ENCODE data around the gene CNNM1. TPM values are rescaled to one million over a fixed set of nuclear protein-coding genes. Genes with fewer than 3 reads are reported as not detected.

CNNM1 gene
- total RNA-seq, 1 donor from 2014 or later = not detected

- Histone ChIP-seq H3K9ac (ENCODE audit: low read depth in 1 of 3, low read length in 3 of 3) (no peak overlapping the region), H3K4me3 (ENCODE audit: low read length in 3 of 3) (no peak overlapping the region), H3K27me3 (ENCODE audit: control insufficient read depth in 3 of 3, insufficient read depth in 3 of 3, low read length in 3 of 3) (peaks cover 0 to 7% (median 2%) of the 10 kb centered on the region in 3 donors), H3K9me3 (ENCODE audit: control insufficient read depth in 3 of 3, low read length in 3 of 3) (no peaks in the 10 kb centered on the region), H3K27ac (ENCODE audit: low read depth, low read length) (no peak overlapping the region), H3K4me1 (ENCODE audit: control insufficient read depth in 3 of 3, insufficient read depth in 3 of 3, low read length in 3 of 3) (no peaks in the 10 kb centered on the region), H3K36me3 (ENCODE audit: control insufficient read depth in 3 of 3, insufficient read depth in 3 of 3, low read length in 3 of 3) (no peaks in the 10 kb centered on the region)
These were observed 15.6 kb downstream of the CNNM1 start for GRCh38 chr10:99344715-99345114.

- Histone ChIP-seq H3K9me3 (ENCODE audit: control insufficient read depth in 3 of 3, low read length in 3 of 3) (no peaks in the 10 kb centered on the region), H3K4me1 (ENCODE audit: control insufficient read depth in 3 of 3, insufficient read depth in 3 of 3, low read length in 3 of 3) (no peaks in the 10 kb centered on the region), H3K36me3 (ENCODE audit: control insufficient read depth in 3 of 3, insufficient read depth in 3 of 3, low read length in 3 of 3) (no peaks in the 10 kb centered on the region), H3K27me3 (ENCODE audit: control insufficient read depth in 3 of 3, insufficient read depth in 3 of 3, low read length in 3 of 3) (peaks cover 0 to 7% (median 2%) of the 10 kb centered on the region in 3 donors), H3K27ac (ENCODE audit: low read depth, low read length) (no peak overlapping the region), H3K4me3 (ENCODE audit: low read length in 3 of 3) (no peak overlapping the region), H3K9ac (ENCODE audit: low read depth in 1 of 3, low read length in 3 of 3) (no peak overlapping the region)
These were observed 16.2 kb downstream of the CNNM1 start for GRCh38 chr10:99345350-99345749.

- Histone ChIP-seq H3K27me3 (ENCODE audit: control insufficient read depth in 3 of 3, insufficient read depth in 3 of 3, low read length in 3 of 3) (peaks cover 0 to 7% (median 2%) of the 10 kb centered on the region in 3 donors), H3K9me3 (ENCODE audit: control insufficient read depth in 3 of 3, low read length in 3 of 3) (no peaks in the 10 kb centered on the region), H3K36me3 (ENCODE audit: control insufficient read depth in 3 of 3, insufficient read depth in 3 of 3, low read length in 3 of 3) (no peaks in the 10 kb centered on the region), H3K4me1 (ENCODE audit: control insufficient read depth in 3 of 3, insufficient read depth in 3 of 3, low read length in 3 of 3) (no peaks in the 10 kb centered on the region), H3K4me3 (ENCODE audit: low read length in 3 of 3) (no peak overlapping the region), H3K9ac (ENCODE audit: low read depth in 1 of 3, low read length in 3 of 3) (no peak overlapping the region), H3K27ac (ENCODE audit: low read depth, low read length) (no peak overlapping the region)
These were observed 17.1 kb downstream of the CNNM1 start for GRCh38 chr10:99346247-99346646.

- H3K27me3 ChIP-seq (ENCODE audit: control insufficient read depth in 3 of 3, insufficient read depth in 3 of 3, low read length in 3 of 3) = peaks cover 0 to 11% (median 0%) of the 10 kb centered on the region in 3 donors
- no peak overlapping the region for H3K4me3 ChIP-seq (ENCODE audit: low read length in 3 of 3)
- no peak overlapping the region for H3K9ac ChIP-seq (ENCODE audit: low read depth in 1 of 3, low read length in 3 of 3)
- no peaks in the 10 kb centered on the region for H3K4me1 ChIP-seq (ENCODE audit: control insufficient read depth in 3 of 3, insufficient read depth in 3 of 3, low read length in 3 of 3)
- H3K9me3 ChIP-seq (ENCODE audit: control insufficient read depth in 3 of 3, low read length in 3 of 3) = no peaks in the 10 kb centered on the region
- no peak overlapping the region for H3K27ac ChIP-seq (ENCODE audit: low read depth, low read length)
- no peaks in the 10 kb centered on the region for H3K36me3 ChIP-seq (ENCODE audit: control insufficient read depth in 3 of 3, insufficient read depth in 3 of 3, low read length in 3 of 3)
These were observed 18.5 kb downstream of the CNNM1 start for GRCh38 chr10:99347672-99348071.

- no peaks in the 10 kb centered on the region for H3K36me3 ChIP-seq (ENCODE audit: control insufficient read depth in 3 of 3, insufficient read depth in 3 of 3, low read length in 3 of 3)
- no peak overlapping the region for H3K4me3 ChIP-seq (ENCODE audit: low read length in 3 of 3)
- no peak overlapping the region for H3K9ac ChIP-seq (ENCODE audit: low read depth in 1 of 3, low read length in 3 of 3)
- peaks cover 0 to 6% (median 4%) of the 10 kb centered on the region in 3 donors for H3K27me3 ChIP-seq (ENCODE audit: control insufficient read depth in 3 of 3, insufficient read depth in 3 of 3, low read length in 3 of 3)
- H3K9me3 ChIP-seq (ENCODE audit: control insufficient read depth in 3 of 3, low read length in 3 of 3) = no peaks in the 10 kb centered on the region
- no peak overlapping the region for H3K27ac ChIP-seq (ENCODE audit: low read depth, low read length)
- no peaks in the 10 kb centered on the region for H3K4me1 ChIP-seq (ENCODE audit: control insufficient read depth in 3 of 3, insufficient read depth in 3 of 3, low read length in 3 of 3)
These were observed 24.0 kb downstream of the CNNM1 start for GRCh38 chr10:99353182-99353581.

GRCh38 chr10:99357691-99358090, 28.5 kb downstream of the CNNM1 start:
- Histone ChIP-seq H3K27me3 (ENCODE audit: control insufficient read depth in 3 of 3, insufficient read depth in 3 of 3, low read length in 3 of 3) (peaks cover 0 to 4% (median 2%) of the 10 kb centered on the region in 3 donors), H3K9ac (ENCODE audit: low read depth in 1 of 3, low read length in 3 of 3) (no peak overlapping the region), H3K4me1 (ENCODE audit: control insufficient read depth in 3 of 3, insufficient read depth in 3 of 3, low read length in 3 of 3) (no peaks in the 10 kb centered on the region), H3K9me3 (ENCODE audit: control insufficient read depth in 3 of 3, low read length in 3 of 3) (no peaks in the 10 kb centered on the region), H3K36me3 (ENCODE audit: control insufficient read depth in 3 of 3, insufficient read depth in 3 of 3, low read length in 3 of 3) (no peaks in the 10 kb centered on the region), H3K4me3 (ENCODE audit: low read length in 3 of 3) (no peak overlapping the region), H3K27ac (ENCODE audit: low read depth, low read length) (no peak overlapping the region)

GRCh38 chr10:99358101-99358500, 28.9 kb downstream of the CNNM1 start:
- Histone ChIP-seq H3K9ac (ENCODE audit: low read depth in 1 of 3, low read length in 3 of 3) (no peak overlapping the region), H3K4me3 (ENCODE audit: low read length in 3 of 3) (no peak overlapping the region), H3K9me3 (ENCODE audit: control insufficient read depth in 3 of 3, low read length in 3 of 3) (no peaks in the 10 kb centered on the region), H3K4me1 (ENCODE audit: control insufficient read depth in 3 of 3, insufficient read depth in 3 of 3, low read length in 3 of 3) (no peaks in the 10 kb centered on the region), H3K36me3 (ENCODE audit: control insufficient read depth in 3 of 3, insufficient read depth in 3 of 3, low read length in 3 of 3) (no peaks in the 10 kb centered on the region), H3K27ac (ENCODE audit: low read depth, low read length) (no peak overlapping the region), H3K27me3 (ENCODE audit: control insufficient read depth in 3 of 3, insufficient read depth in 3 of 3, low read length in 3 of 3) (peaks cover 0 to 3% (median 2%) of the 10 kb centered on the region in 3 donors)

GRCh38 chr10:99360934-99361333, 31.8 kb downstream of the CNNM1 start:
- no peaks in the 10 kb centered on the region for H3K36me3 ChIP-seq (ENCODE audit: control insufficient read depth in 3 of 3, insufficient read depth in 3 of 3, low read length in 3 of 3)
- H3K4me3 ChIP-seq (ENCODE audit: low read length in 3 of 3) = no peak overlapping the region
- no peaks in the 10 kb centered on the region for H3K9me3 ChIP-seq (ENCODE audit: control insufficient read depth in 3 of 3, low read length in 3 of 3)
- H3K27me3 ChIP-seq (ENCODE audit: control insufficient read depth in 3 of 3, insufficient read depth in 3 of 3, low read length in 3 of 3) = peaks cover 0 to 5% (median 3%) of the 10 kb centered on the region in 3 donors
- H3K27ac ChIP-seq (ENCODE audit: low read depth, low read length) = no peak overlapping the region
- H3K4me1 ChIP-seq (ENCODE audit: control insufficient read depth in 3 of 3, insufficient read depth in 3 of 3, low read length in 3 of 3) = no peaks in the 10 kb centered on the region
- H3K9ac ChIP-seq (ENCODE audit: low read depth in 1 of 3, low read length in 3 of 3) = no peak overlapping the region

- Histone ChIP-seq H3K4me1 (ENCODE audit: control insufficient read depth in 3 of 3, insufficient read depth in 3 of 3, low read length in 3 of 3) (no peaks in the 10 kb centered on the region), H3K9me3 (ENCODE audit: control insufficient read depth in 3 of 3, low read length in 3 of 3) (no peaks in the 10 kb centered on the region), H3K36me3 (ENCODE audit: control insufficient read depth in 3 of 3, insufficient read depth in 3 of 3, low read length in 3 of 3) (no peaks in the 10 kb centered on the region), H3K27me3 (ENCODE audit: control insufficient read depth in 3 of 3, insufficient read depth in 3 of 3, low read length in 3 of 3) (peaks cover 0 to 7% (median 3%) of the 10 kb centered on the region in 3 donors), H3K27ac (ENCODE audit: low read depth, low read length) (no peak overlapping the region), H3K4me3 (ENCODE audit: low read length in 3 of 3) (no peak overlapping the region), H3K9ac (ENCODE audit: low read depth in 1 of 3, low read length in 3 of 3) (no peak overlapping the region)
These were observed 35.0 kb downstream of the CNNM1 start for GRCh38 chr10:99364125-99364524.

- Histone ChIP-seq H3K27me3 (ENCODE audit: control insufficient read depth in 3 of 3, insufficient read depth in 3 of 3, low read length in 3 of 3) (peaks cover 0 to 7% (median 3%) of the 10 kb centered on the region in 3 donors), H3K9me3 (ENCODE audit: control insufficient read depth in 3 of 3, low read length in 3 of 3) (no peaks in the 10 kb centered on the region), H3K27ac (ENCODE audit: low read depth, low read length) (no peak overlapping the region), H3K9ac (ENCODE audit: low read depth in 1 of 3, low read length in 3 of 3) (no peak overlapping the region), H3K4me3 (ENCODE audit: low read length in 3 of 3) (no peak overlapping the region), H3K36me3 (ENCODE audit: control insufficient read depth in 3 of 3, insufficient read depth in 3 of 3, low read length in 3 of 3) (no peaks in the 10 kb centered on the region), H3K4me1 (ENCODE audit: control insufficient read depth in 3 of 3, insufficient read depth in 3 of 3, low read length in 3 of 3) (no peaks in the 10 kb centered on the region)
These were observed 36.2 kb downstream of the CNNM1 start for GRCh38 chr10:99365311-99365710.

GRCh38 chr10:99365736-99366135, 36.6 kb downstream of the CNNM1 start:
- H3K27me3 ChIP-seq (ENCODE audit: control insufficient read depth in 3 of 3, insufficient read depth in 3 of 3, low read length in 3 of 3) = peaks cover 0 to 7% (median 3%) of the 10 kb centered on the region in 3 donors
- H3K4me3 ChIP-seq (ENCODE audit: low read length in 3 of 3) = no peak overlapping the region
- no peak overlapping the region for H3K9ac ChIP-seq (ENCODE audit: low read depth in 1 of 3, low read length in 3 of 3)
- no peaks in the 10 kb centered on the region for H3K9me3 ChIP-seq (ENCODE audit: control insufficient read depth in 3 of 3, low read length in 3 of 3)
- no peaks in the 10 kb centered on the region for H3K36me3 ChIP-seq (ENCODE audit: control insufficient read depth in 3 of 3, insufficient read depth in 3 of 3, low read length in 3 of 3)
- no peak overlapping the region for H3K27ac ChIP-seq (ENCODE audit: low read depth, low read length)
- H3K4me1 ChIP-seq (ENCODE audit: control insufficient read depth in 3 of 3, insufficient read depth in 3 of 3, low read length in 3 of 3) = no peaks in the 10 kb centered on the region

Data from skeletal muscle tissue (tissue), 4 donors.